Spleen (tissue), 7 donors: ENCODE data around the gene GABARAPL1.

Experiments
- POLR2A ChIP-seq, 3 donors: fragments of 450-650 bp; IDR thresholded peaks; one replicate each; pipeline ENCODE4 v1.5.1; 2017; ENCODE audit warnings: antibody characterized with exemption in 3 of 3, mild to moderate bottlenecking in 1 of 3
- POLR2AphosphoS5 ChIP-seq, 3 donors: sonication (generic); formaldehyde crosslinking; IDR thresholded peaks; one replicate each; pipeline ENCODE4 v1.5.1; 2017; ENCODE audit warnings: antibody characterized with exemption in 3 of 3
- TF ChIP-seq, protein P1 (sequence below), 11 experiments: fragments of 200-600 bp in 7 of 11; fragments of 450-650 bp in 4 of 11; sonication (generic) in 4 of 11; IDR thresholded peaks in 8 of 11; conservative IDR thresholded peaks in 3 of 11; 1 replicate in 7 of 11; 2 replicates in 4 of 11; pipeline versions ENCODE4 v1.4.0 to v1.8.0; 2016 to 2021; ENCODE audit warnings: antibody characterized with exemption in 11 of 11, inconsistent platforms in 4 of 11, mild to moderate bottlenecking in 1 of 11
- donor health status: DM: no; HTN: no; CAD: no; lungs with moderate emphysema.
- donor health status: DM: no; HTN: no; CAD: no.
- donor health status: DM: no; HTN: no; CAD: no.

DNA sequence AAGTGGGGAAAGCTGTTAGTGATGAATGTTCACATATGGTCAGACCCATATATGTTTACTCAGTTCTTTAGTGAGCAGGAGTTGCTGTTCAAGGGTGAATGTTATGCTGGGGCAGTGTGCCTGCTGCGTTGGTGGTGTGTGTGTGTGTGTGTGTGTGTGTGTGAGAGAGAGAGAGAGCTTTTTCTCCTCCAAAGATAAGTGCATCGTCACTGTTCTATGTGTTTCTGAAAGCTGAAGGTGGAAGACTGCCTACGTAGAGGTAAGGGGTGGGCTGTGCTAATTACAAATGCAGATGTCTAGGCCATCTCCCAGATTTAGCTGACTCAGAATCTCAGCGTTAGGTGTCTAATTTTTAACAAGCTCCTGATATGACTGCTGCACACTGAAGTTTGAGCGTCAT lies 10.5 kb downstream of the GABARAPL1 start:
- TF ChIP-seq, protein P1, sequence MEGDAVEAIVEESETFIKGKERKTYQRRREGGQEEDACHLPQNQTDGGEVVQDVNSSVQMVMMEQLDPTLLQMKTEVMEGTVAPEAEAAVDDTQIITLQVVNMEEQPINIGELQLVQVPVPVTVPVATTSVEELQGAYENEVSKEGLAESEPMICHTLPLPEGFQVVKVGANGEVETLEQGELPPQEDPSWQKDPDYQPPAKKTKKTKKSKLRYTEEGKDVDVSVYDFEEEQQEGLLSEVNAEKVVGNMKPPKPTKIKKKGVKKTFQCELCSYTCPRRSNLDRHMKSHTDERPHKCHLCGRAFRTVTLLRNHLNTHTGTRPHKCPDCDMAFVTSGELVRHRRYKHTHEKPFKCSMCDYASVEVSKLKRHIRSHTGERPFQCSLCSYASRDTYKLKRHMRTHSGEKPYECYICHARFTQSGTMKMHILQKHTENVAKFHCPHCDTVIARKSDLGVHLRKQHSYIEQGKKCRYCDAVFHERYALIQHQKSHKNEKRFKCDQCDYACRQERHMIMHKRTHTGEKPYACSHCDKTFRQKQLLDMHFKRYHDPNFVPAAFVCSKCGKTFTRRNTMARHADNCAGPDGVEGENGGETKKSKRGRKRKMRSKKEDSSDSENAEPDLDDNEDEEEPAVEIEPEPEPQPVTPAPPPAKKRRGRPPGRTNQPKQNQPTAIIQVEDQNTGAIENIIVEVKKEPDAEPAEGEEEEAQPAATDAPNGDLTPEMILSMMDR (IDR thresholded peaks at IDR 0.05 in 8 of 11, conservative IDR thresholded peaks at IDR 0.05 in 3 of 11), result no peak
- TF ChIP-seq POLR2AphosphoS5 (IDR thresholded peaks at IDR 0.05) (no peak), POLR2A (IDR thresholded peaks at IDR 0.05) (no peak)
